ENCODE measurements around the gene MEMO1. TPM values are rescaled to one million over a fixed set of nuclear protein-coding genes. Genes with fewer than 3 reads are reported as not detected.
"Not testable (repeated sequence)": the region's sequence is repeated elsewhere in the genome, so short reads cannot be mapped to it uniquely, and the experiment has no call there.

Gene MEMO1
- total RNA-seq, 1 donor from 2014 or later: 32.2 TPM

DNA sequence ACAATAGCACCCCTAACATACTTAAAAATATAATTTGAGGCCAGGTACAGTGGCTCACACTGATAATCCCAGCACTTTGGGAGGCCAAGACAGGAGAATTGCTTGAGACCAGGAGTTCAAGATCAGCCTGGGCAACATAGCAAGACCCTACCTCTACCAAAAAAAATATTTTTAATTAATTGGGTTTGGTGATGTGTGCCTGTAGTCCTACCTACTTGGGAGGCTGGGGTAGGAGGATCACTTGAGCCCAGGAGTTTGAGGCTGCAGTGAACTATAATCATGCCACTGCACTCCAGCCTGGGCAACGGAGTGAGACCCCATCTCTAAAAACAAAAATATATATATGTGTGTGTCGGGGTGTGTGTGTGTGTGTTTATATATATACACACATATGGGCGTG, 91.3 kb downstream of the MEMO1 start:
- Histone ChIP-seq H3K9me3 (no peaks in the 10 kb centered on the region), H3K27ac (no peak overlapping the region), H3K36me3 (peaks cover 9% of the 10 kb centered on the region), H3K4me1 (no peaks in the 10 kb centered on the region), H3K4me3 (no peak overlapping the region), H3K27me3 (no peaks in the 10 kb centered on the region)
- no peak for DNase-seq
- TF ChIP-seq, protein P1, sequence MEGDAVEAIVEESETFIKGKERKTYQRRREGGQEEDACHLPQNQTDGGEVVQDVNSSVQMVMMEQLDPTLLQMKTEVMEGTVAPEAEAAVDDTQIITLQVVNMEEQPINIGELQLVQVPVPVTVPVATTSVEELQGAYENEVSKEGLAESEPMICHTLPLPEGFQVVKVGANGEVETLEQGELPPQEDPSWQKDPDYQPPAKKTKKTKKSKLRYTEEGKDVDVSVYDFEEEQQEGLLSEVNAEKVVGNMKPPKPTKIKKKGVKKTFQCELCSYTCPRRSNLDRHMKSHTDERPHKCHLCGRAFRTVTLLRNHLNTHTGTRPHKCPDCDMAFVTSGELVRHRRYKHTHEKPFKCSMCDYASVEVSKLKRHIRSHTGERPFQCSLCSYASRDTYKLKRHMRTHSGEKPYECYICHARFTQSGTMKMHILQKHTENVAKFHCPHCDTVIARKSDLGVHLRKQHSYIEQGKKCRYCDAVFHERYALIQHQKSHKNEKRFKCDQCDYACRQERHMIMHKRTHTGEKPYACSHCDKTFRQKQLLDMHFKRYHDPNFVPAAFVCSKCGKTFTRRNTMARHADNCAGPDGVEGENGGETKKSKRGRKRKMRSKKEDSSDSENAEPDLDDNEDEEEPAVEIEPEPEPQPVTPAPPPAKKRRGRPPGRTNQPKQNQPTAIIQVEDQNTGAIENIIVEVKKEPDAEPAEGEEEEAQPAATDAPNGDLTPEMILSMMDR (IDR thresholded peaks at IDR 0.05): no peak
- ATAC-seq: no peak
- intact Hi-C loops (cut with DNase I): no loop called here

- TF ChIP-seq, protein P1 (IDR thresholded peaks at IDR 0.05): no peak
- ATAC-seq: no peak
- intact Hi-C loops (cut with DNase I): no loop called here
Measured at GRCh38 chr2:31909661-31910060, 101.1 kb downstream of the MEMO1 start.

GRCh38 chr2:31907491-31907890, 103.3 kb downstream of the MEMO1 start:
- H3K27ac ChIP-seq; H3K4me1 ChIP-seq; H3K36me3 ChIP-seq; H3K9me3 ChIP-seq; H3K27me3 ChIP-seq; H3K4me3 ChIP-seq; DNase-seq; intact Hi-C loops (cut with DNase I); ATAC-seq: not testable (repeated sequence)

More at GRCh38 chr2:31909661-31910060, 101.1 kb downstream of the MEMO1 start:
- H3K36me3 ChIP-seq: peaks cover 4% of the 10 kb centered on the region
- no peaks in the 10 kb centered on the region for H3K27me3 ChIP-seq
- H3K27ac ChIP-seq: no peak overlapping the region
- no peaks in the 10 kb centered on the region for H3K9me3 ChIP-seq
- no peak overlapping the region for H3K4me3 ChIP-seq
- no peak for DNase-seq
- H3K4me1 ChIP-seq: no peaks in the 10 kb centered on the region

GRCh38 chr2:31903109-31903780, 107.6 kb downstream of the MEMO1 start:
- no peak for DNase-seq
- Histone ChIP-seq H3K9me3 (no peaks in the 10 kb centered on the region), H3K4me3 (no peak overlapping the region), H3K27ac (no peak overlapping the region), H3K36me3 (peaks cover 13% of the 10 kb centered on the region), H3K27me3 (no peaks in the 10 kb centered on the region), H3K4me1 (no peaks in the 10 kb centered on the region)
- intact Hi-C loops (cut with DNase I): no loop called here
- ATAC-seq: no peak
- TF ChIP-seq, protein P1 (IDR thresholded peaks at IDR 0.05): no peak

DNA sequence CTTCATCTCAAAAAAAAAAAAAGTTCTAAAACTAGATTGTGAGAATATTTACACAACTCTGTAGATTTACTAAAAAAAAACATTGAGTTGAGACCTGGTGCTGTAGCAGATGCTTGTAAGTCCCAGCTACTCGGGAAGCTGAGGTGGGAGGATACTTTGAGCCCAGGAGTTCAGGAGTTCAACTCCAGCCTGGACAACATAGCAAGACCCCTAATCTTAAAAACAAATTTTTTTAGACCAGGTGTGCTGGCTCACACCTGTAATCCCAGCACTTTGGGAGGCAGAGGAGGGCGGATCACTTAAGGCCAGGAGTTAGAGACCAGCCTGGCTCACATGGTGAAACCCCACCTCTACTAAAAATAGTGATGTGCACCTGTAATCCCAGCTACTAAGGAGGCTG, 108.9 kb downstream of the MEMO1 start:
- peaks cover 13% of the 10 kb centered on the region for H3K36me3 ChIP-seq
- ATAC-seq (no peak), DNase-seq (no peak)
- TF ChIP-seq, protein P1 (IDR thresholded peaks at IDR 0.05): no peak
- intact Hi-C loops (cut with DNase I): no loop called here
- no peaks in the 10 kb centered on the region for H3K27me3 ChIP-seq
- H3K27ac ChIP-seq: no peak overlapping the region
- peaks cover 12% of the 10 kb centered on the region for H3K9me3 ChIP-seq
- H3K4me3 ChIP-seq: no peak overlapping the region
- no peaks in the 10 kb centered on the region for H3K4me1 ChIP-seq

DNA sequence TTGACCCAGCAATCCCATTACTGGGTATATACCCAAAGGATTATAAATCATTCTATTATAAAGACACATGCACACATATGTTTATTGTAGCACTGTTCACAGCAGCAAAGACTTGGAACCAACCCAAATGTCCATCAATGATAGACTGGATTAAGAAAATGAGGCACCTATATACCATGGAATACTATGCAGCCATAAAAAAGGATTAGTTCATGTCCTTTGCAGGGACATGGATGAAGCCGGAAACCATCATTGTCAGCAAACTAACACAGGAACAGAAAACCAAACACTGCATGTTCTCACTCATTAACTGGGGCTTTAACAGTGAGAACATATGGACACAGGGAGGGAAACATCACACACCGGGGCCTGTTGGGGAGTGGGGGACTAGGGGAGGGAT, 110.7 kb downstream of the MEMO1 start:
- ATAC-seq; H3K27ac ChIP-seq; H3K4me3 ChIP-seq; DNase-seq; intact Hi-C loops (cut with DNase I); H3K27me3 ChIP-seq; H3K4me1 ChIP-seq: not testable (repeated sequence)
- Histone ChIP-seq H3K9me3 (peaks cover 12% of the 10 kb centered on the region), H3K36me3 (peaks cover 13% of the 10 kb centered on the region)

DNA sequence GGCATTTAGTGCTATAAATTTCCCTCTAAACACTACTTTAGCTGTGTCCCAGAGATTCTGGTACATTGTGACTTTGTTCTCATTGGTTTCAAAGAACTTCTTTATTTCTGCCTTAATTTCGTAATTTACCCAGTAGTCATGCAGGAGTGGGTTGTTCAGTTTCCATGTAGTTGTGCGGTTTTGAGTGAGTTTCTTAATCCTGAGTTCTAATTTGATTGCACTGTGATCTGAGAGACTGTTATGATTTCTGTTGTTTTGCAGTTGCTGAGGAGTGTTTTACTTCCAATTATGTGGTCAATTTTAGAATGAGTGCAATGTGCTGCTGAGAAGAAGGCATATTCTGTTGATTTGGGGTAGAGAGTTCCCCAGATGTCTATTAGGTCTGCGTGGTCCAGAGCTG, 112.5 kb downstream of the MEMO1 start:
- H3K4me3 ChIP-seq; H3K36me3 ChIP-seq; H3K27ac ChIP-seq; H3K4me1 ChIP-seq; intact Hi-C loops (cut with DNase I); H3K27me3 ChIP-seq; ATAC-seq; DNase-seq: not testable (repeated sequence)
- H3K9me3 ChIP-seq: peaks cover 12% of the 10 kb centered on the region

DNA sequence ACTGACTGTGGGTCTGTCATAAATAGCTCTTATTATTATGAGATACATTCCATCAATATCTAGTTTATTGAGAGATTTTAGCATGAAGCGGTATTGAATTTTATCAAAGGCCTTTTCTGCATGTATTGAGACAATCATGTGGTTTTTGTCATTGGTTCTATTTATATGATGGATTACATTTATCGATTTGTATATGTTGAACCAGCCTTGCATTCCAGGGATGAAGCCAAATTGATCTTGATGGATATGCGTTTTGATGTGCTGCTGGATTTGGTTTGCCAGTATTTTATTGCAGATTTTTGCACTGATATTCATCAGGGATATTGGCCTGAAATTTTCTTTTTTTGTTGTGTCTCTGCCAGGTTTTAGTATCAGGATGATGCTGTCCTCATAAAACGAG, 113.5 kb downstream of the MEMO1 start:
- H3K4me3 ChIP-seq; H3K4me1 ChIP-seq; DNase-seq; H3K27ac ChIP-seq; H3K36me3 ChIP-seq; intact Hi-C loops (cut with DNase I); ATAC-seq; H3K27me3 ChIP-seq: not testable (repeated sequence)
- H3K9me3 ChIP-seq: peaks cover 12% of the 10 kb centered on the region

Data from upper lobe of right lung (tissue), 1 donor.